Measurements from ENCODE around the gene PHLDB1. TPM values are rescaled to one million over a fixed set of nuclear protein-coding genes. Genes with fewer than 3 reads are reported as not detected.

PHLDB1 gene
- total and polyA plus RNA-seq, 2 of the 8 experiments (the other 6 are each of a cell fraction or from before 2014, with no cell fraction given), result 53.9 to 74.8 TPM

DNA sequence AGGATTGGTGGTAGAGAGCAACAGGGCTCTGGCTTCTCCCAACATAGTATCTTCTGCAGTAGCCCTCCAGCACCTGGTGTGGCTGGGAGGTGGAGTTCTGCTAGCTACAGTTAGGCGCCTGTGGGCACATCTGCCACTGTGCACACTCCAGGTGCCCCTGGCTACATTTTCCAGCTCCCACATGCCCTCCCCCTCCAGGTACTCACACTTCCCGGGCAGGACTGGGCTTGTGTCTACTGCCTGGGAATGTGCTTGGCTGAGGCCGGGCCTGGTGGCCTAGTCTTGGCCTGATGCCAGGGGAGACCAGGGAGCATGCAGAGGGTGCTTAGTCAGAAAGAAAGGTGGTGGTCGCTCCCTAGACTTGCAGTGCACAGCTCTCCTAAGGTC lies 15.8 kb downstream of the PHLDB1 start (continued):
- TF ChIP-seq, protein P1, sequence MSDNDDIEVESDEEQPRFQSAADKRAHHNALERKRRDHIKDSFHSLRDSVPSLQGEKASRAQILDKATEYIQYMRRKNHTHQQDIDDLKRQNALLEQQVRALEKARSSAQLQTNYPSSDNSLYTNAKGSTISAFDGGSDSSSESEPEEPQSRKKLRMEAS (IDR thresholded peaks at IDR 0.05), result no peak
- TF ChIP-seq, protein P2, sequence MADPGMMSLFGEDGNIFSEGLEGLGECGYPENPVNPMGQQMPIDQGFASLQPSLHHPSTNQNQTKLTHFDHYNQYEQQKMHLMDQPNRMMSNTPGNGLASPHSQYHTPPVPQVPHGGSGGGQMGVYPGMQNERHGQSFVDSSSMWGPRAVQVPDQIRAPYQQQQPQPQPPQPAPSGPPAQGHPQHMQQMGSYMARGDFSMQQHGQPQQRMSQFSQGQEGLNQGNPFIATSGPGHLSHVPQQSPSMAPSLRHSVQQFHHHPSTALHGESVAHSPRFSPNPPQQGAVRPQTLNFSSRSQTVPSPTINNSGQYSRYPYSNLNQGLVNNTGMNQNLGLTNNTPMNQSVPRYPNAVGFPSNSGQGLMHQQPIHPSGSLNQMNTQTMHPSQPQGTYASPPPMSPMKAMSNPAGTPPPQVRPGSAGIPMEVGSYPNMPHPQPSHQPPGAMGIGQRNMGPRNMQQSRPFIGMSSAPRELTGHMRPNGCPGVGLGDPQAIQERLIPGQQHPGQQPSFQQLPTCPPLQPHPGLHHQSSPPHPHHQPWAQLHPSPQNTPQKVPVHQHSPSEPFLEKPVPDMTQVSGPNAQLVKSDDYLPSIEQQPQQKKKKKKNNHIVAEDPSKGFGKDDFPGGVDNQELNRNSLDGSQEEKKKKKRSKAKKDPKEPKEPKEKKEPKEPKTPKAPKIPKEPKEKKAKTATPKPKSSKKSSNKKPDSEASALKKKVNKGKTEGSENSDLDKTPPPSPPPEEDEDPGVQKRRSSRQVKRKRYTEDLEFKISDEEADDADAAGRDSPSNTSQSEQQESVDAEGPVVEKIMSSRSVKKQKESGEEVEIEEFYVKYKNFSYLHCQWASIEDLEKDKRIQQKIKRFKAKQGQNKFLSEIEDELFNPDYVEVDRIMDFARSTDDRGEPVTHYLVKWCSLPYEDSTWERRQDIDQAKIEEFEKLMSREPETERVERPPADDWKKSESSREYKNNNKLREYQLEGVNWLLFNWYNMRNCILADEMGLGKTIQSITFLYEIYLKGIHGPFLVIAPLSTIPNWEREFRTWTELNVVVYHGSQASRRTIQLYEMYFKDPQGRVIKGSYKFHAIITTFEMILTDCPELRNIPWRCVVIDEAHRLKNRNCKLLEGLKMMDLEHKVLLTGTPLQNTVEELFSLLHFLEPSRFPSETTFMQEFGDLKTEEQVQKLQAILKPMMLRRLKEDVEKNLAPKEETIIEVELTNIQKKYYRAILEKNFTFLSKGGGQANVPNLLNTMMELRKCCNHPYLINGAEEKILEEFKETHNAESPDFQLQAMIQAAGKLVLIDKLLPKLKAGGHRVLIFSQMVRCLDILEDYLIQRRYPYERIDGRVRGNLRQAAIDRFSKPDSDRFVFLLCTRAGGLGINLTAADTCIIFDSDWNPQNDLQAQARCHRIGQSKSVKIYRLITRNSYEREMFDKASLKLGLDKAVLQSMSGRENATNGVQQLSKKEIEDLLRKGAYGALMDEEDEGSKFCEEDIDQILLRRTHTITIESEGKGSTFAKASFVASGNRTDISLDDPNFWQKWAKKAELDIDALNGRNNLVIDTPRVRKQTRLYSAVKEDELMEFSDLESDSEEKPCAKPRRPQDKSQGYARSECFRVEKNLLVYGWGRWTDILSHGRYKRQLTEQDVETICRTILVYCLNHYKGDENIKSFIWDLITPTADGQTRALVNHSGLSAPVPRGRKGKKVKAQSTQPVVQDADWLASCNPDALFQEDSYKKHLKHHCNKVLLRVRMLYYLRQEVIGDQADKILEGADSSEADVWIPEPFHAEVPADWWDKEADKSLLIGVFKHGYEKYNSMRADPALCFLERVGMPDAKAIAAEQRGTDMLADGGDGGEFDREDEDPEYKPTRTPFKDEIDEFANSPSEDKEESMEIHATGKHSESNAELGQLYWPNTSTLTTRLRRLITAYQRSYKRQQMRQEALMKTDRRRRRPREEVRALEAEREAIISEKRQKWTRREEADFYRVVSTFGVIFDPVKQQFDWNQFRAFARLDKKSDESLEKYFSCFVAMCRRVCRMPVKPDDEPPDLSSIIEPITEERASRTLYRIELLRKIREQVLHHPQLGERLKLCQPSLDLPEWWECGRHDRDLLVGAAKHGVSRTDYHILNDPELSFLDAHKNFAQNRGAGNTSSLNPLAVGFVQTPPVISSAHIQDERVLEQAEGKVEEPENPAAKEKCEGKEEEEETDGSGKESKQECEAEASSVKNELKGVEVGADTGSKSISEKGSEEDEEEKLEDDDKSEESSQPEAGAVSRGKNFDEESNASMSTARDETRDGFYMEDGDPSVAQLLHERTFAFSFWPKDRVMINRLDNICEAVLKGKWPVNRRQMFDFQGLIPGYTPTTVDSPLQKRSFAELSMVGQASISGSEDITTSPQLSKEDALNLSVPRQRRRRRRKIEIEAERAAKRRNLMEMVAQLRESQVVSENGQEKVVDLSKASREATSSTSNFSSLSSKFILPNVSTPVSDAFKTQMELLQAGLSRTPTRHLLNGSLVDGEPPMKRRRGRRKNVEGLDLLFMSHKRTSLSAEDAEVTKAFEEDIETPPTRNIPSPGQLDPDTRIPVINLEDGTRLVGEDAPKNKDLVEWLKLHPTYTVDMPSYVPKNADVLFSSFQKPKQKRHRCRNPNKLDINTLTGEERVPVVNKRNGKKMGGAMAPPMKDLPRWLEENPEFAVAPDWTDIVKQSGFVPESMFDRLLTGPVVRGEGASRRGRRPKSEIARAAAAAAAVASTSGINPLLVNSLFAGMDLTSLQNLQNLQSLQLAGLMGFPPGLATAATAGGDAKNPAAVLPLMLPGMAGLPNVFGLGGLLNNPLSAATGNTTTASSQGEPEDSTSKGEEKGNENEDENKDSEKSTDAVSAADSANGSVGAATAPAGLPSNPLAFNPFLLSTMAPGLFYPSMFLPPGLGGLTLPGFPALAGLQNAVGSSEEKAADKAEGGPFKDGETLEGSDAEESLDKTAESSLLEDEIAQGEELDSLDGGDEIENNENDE (IDR thresholded peaks at IDR 0.05; ENCODE audit: insufficient replicate concordance, low read length), result no peak
- no peak for TF ChIP-seq POLR2A (IDR thresholded peaks at IDR 0.05; ENCODE audit: control extremely low read depth in 1 of 2, low read depth in 2 of 2, low read length in 2 of 2)
- no peak for TF ChIP-seq BACH1 (IDR thresholded peaks at IDR 0.05; ENCODE audit: low read length)
- no peak for TF ChIP-seq POLR2AphosphoS5 (IDR thresholded peaks at IDR 0.05; ENCODE audit: low read depth, low read length)

Measured in H1 (cell line).